Smooth muscle cell (in vitro differentiated cells): ENCODE results near the gene TXK. TPM values are rescaled to one million over a fixed set of nuclear protein-coding genes. Genes with fewer than 3 reads are reported as not detected.

Source experiments
- DNase-seq: peaks from one replicate; lab custom pipeline; 2025; ENCODE audit not compliant: unreplicated experiment; lab: John Stamatoyannopoulos, UW
- H2AFZ ChIP-seq: fragments of 200-600 bp; sonication (generic); 2 replicates; pipeline ENCODE4 v1.6.0; 2016; ENCODE audit warnings: antibody characterized with exemption, low read depth, mild to moderate bottlenecking
- H3F3A ChIP-seq: fragments of 200-600 bp; sonication (generic); 2 replicates; pipeline ENCODE4 v1.6.0; 2017; ENCODE audit warnings: antibody characterized with exemption, low read depth
- H3K27ac ChIP-seq: fragments of 200-600 bp; sonication (generic); 2 replicates; pipeline ENCODE4 v1.5.1; 2016; ENCODE audit warnings: low read depth, mild to moderate bottlenecking
- H3K27me3 ChIP-seq: fragments of 200-600 bp; sonication (generic); 2 replicates; pipeline ENCODE4 v1.6.1; 2016; ENCODE audit warnings: low read depth, mild to moderate bottlenecking
- H3K36me3 ChIP-seq: fragments of 200-600 bp; sonication (generic); 2 replicates; pipeline ENCODE4 v1.5.1; 2016; ENCODE audit warnings: low read depth
- H3K4me1 ChIP-seq: fragments of 200-600 bp; sonication (generic); 2 replicates; pipeline ENCODE4 v1.5.1; 2016; ENCODE audit warnings: low read depth
- H3K4me2 ChIP-seq: fragments of 200-600 bp; sonication (generic); 2 replicates; pipeline ENCODE4 v1.6.0; 2016; ENCODE audit warnings: mild to moderate bottlenecking
- H3K4me3 ChIP-seq: fragments of 200-600 bp; sonication (generic); 2 replicates; pipeline ENCODE4 v1.5.1; 2016; ENCODE audit warnings: mild to moderate bottlenecking
- H3K79me2 ChIP-seq: fragments of 200-600 bp; sonication (generic); 2 replicates; pipeline ENCODE4 v1.6.0; 2016; ENCODE audit warnings: low read depth, mild to moderate bottlenecking
- H3K9ac ChIP-seq: fragments of 200-600 bp; sonication (generic); 2 replicates; pipeline ENCODE4 v1.6.0; 2016; ENCODE audit warnings: low read depth
- H3K9me3 ChIP-seq: fragments of 200-600 bp; sonication (generic); replicated peaks from 2 replicates; pipeline ENCODE4 v1.5.1; 2016; ENCODE audit warnings: low read depth
- H4K20me1 ChIP-seq: fragments of 200-600 bp; sonication (generic); 2 replicates; pipeline ENCODE4 v1.6.0; 2016; ENCODE audit warnings: low read depth
- CTCF ChIP-seq: fragments of 200-600 bp; sonication (generic); IDR thresholded peaks from 2 replicates; pipeline ENCODE4 v1.5.1; 2017; ENCODE audit warnings: borderline replicate concordance, mild to moderate bottlenecking, antibody characterized with exemption; ENCODE audit not compliant: insufficient read depth, poor library complexity, severe bottlenecking
- WGBS: methylation state at CpG from one replicate; pipeline ENCODE4 v1.1.7; 2016; ENCODE audit warnings: low lambda C conversion rate; 5-methylcytosine and 5-hydroxymethylcytosine counted together
- polyA plus RNA-seq: library from polyadenylated mRNA; unstranded; fragments of >200 nt; fragmentation: Nextera tagmentation; extraction: Ambion mirVana; gene quantifications from 2 replicates; pipeline ENCODE4 v1.2.1, GENCODE V29; 2016
- total RNA-seq: library from RNA; depleted of rRNA; stranded (reverse); fragments of >200 nt; gene quantifications from 2 replicates; pipeline ENCODE4 v1.2.3, GENCODE V29; 2014

The TXK gene
- total and polyA plus RNA-seq, 2 experiments from 2014 or later = 0.09 TPM; not detected in 1

- Histone ChIP-seq H3K9ac (no peak overlapping the region), H3F3A (no peaks in the 10 kb centered on the region), H4K20me1 (no peaks in the 10 kb centered on the region), H2AFZ (no peak overlapping the region), H3K4me2 (no peak overlapping the region), H3K79me2 (no peaks in the 10 kb centered on the region), H3K27me3 (no peaks in the 10 kb centered on the region), H3K27ac (no peak overlapping the region), H3K4me3 (no peak overlapping the region), H3K9me3 (no peaks in the 10 kb centered on the region), H3K36me3 (no peaks in the 10 kb centered on the region), H3K4me1 (peaks cover 6% of the 10 kb centered on the region)
- DNase-seq = no peak
- no peak for TF ChIP-seq CTCF
- WGBS = 90% methylated on average over 1 of the region's 1 CpG
Measured at GRCh38 chr4:48122756-48123155, 11.3 kb downstream of the TXK start.

- 78% methylated on average over 2 of the region's 2 CpGs for WGBS
- Histone ChIP-seq H3K79me2 (no peaks in the 10 kb centered on the region), H3F3A (no peaks in the 10 kb centered on the region), H3K4me3 (no peak overlapping the region), H3K27me3 (no peaks in the 10 kb centered on the region), H3K27ac (no peak overlapping the region), H3K9ac (no peak overlapping the region), H3K9me3 (no peaks in the 10 kb centered on the region), H3K36me3 (no peaks in the 10 kb centered on the region), H3K4me1 (no peaks in the 10 kb centered on the region), H2AFZ (no peak overlapping the region), H3K4me2 (no peak overlapping the region), H4K20me1 (no peaks in the 10 kb centered on the region)
- TF ChIP-seq CTCF = no peak
- DNase-seq = no peak
Measured at GRCh38 chr4:48121180-48121579, 12.9 kb downstream of the TXK start.

DNA sequence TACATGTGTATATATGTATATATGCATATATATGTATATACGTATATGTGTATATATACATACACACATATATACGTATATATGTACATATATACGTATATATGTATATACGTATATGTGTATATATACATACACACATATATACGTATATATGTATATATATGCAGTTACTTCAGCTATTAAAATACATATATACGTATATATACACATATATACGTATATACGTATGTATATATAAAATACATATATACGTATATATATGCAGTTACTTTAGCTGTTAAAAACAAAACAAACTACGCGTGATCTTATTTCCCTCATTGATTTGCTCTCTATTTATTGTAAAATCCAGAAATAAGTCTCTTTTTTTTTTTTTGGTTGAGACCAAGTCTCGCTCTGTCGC, 13.9 kb downstream of the TXK start:
- Histone ChIP-seq H3K4me3 (no peak overlapping the region), H3K27me3 (no peaks in the 10 kb centered on the region), H3F3A (no peaks in the 10 kb centered on the region), H3K27ac (no peak overlapping the region), H3K4me2 (no peak overlapping the region), H3K9ac (no peak overlapping the region), H3K79me2 (no peaks in the 10 kb centered on the region), H3K4me1 (no peaks in the 10 kb centered on the region), H3K9me3 (no peaks in the 10 kb centered on the region), H2AFZ (no peak overlapping the region), H3K36me3 (no peaks in the 10 kb centered on the region), H4K20me1 (no peaks in the 10 kb centered on the region)
- no peak for DNase-seq
- no peak for TF ChIP-seq CTCF
- 90% methylated on average over 13 of the region's 13 CpGs for WGBS

DNA sequence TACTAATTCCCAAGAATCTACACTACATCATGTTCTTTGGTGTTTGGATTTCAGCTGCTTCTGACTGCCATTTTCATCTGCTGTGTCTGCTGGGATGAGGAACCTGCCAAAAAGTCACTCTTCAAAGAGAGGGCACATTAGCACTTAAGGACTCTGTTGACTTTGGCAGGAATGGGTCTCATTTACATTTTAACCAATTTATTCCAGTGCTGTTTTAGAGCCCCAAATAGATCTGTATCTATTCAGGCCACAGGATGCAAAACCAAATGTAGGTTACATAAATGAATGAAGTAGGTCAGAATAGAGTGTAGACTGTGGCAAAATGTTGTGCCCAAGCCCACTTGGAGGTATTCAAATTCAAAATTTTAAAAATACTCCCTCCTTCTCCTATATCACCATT, 14.4 kb downstream of the TXK start:
- no peaks in the 10 kb centered on the region for H3K36me3 ChIP-seq
- no peaks in the 10 kb centered on the region for H4K20me1 ChIP-seq
- no peak overlapping the region for H2AFZ ChIP-seq
- no peaks in the 10 kb centered on the region for H3F3A ChIP-seq
- H3K27me3 ChIP-seq = no peaks in the 10 kb centered on the region
- H3K79me2 ChIP-seq = no peaks in the 10 kb centered on the region
- H3K4me3 ChIP-seq = no peak overlapping the region
- H3K9me3 ChIP-seq = no peaks in the 10 kb centered on the region
- no peak overlapping the region for H3K9ac ChIP-seq
- no peak overlapping the region for H3K27ac ChIP-seq
- no peak overlapping the region for H3K4me2 ChIP-seq
- no peak for DNase-seq
- TF ChIP-seq CTCF = no peak
- H3K4me1 ChIP-seq = no peaks in the 10 kb centered on the region
